Adrenal gland (tissue), 12 donors: ENCODE measurements around the gene MAP2K4. TPM values are rescaled to one million over a fixed set of nuclear protein-coding genes. Genes with fewer than 3 reads are reported as not detected.

Source experiments
- DNase-seq, 7 donors: peaks; one replicate each; pipeline ENCODE4 v3.0.0-alpha.2; 2019 to 2020
- H3K27ac ChIP-seq, 5 donors: fragments of 200-600 bp; sonication (generic) in 4 of 5; 1 replicate in 3 of 5; 2 replicates in 2 of 5; pipeline versions ENCODE4 v1.5.1 to v1.8.0; 2016 to 2020; ENCODE audit warnings: mild to moderate bottlenecking in 1 of 5
- H3K27me3 ChIP-seq: fragments of 200-600 bp; 2 replicates; pipeline ENCODE4 v1.8.0; 2021
- H3K36me3 ChIP-seq, 2 donors: fragments of 200-600 bp; replicated peaks in 1 of 2; 1 replicate in 1 of 2; 2 replicates in 1 of 2; pipeline versions ENCODE4 v1.5.1 to v1.8.0; 2018 to 2022
- H3K4me1 ChIP-seq, 2 donors: fragments of 200-600 bp; replicated peaks in 1 of 2; 1 replicate in 1 of 2; 2 replicates in 1 of 2; pipeline versions ENCODE4 v1.5.1 to v1.8.0; 2018 to 2021
- H3K4me3 ChIP-seq, 4 donors: fragments of 200-600 bp; sonication (generic) in 3 of 4; one replicate each; pipeline ENCODE4 v1.5.1; 2016 to 2018
- H3K9me3 ChIP-seq, 3 donors: fragments of 200-600 bp; sonication (generic) in 1 of 3; replicated peaks in 1 of 3; 1 replicate in 2 of 3; 2 replicates in 1 of 3; pipeline versions ENCODE4 v1.5.1 to v1.8.0; 2016 to 2021
- POLR2A ChIP-seq, 2 donors: fragments of 450-650 bp; IDR thresholded peaks; one replicate each; pipeline ENCODE4 v1.6.1; 2017; ENCODE audit warnings: antibody characterized with exemption in 2 of 2, mild to moderate bottlenecking in 2 of 2, moderate library complexity in 1 of 2
- WGBS, 4 donors: extraction: QIAGEN DNeasy Blood & Tissue Kit in 2 of 4; methylation state at CpG; one replicate each; pipeline versions ENCODE4 v1.1.5 to v1.1.7; 2013 to 2017; 5-methylcytosine and 5-hydroxymethylcytosine counted together
- intact Hi-C, 2 donors: fragments of 100-400 bp; cut with DNase I; formaldehyde crosslinking; loops; one replicate each; pipeline versions ENCODE4 v1.14.1 to v1.15.0; 2022 to 2023
- polyA plus RNA-seq, 3 donors: library from polyadenylated mRNA; stranded (reverse); fragments of 200-250 nt in 2 of 3; fragments of 350-450 nt in 1 of 3; fragmentation: Illumina TruSeq in 1 of 3; extraction: RNeasy Lipid Tissue Mini Kit (QIAGEN cat#74804) in 1 of 3; gene quantifications; one replicate each; pipeline ENCODE4 v1.2.3, GENCODE V29; 2013 to 2014
- total RNA-seq, 9 donors: library from RNA; depleted of rRNA in 4 of 9; stranded (reverse); fragments of >200 nt in 4 of 9; fragments of 120-200 nt in 1 of 9; fragmentation: NEBNext Ultra II Directional in 1 of 9; extraction: Animal tissue kit (Norgen Biotek cat#: 25700) in 1 of 9; gene quantifications; one replicate each; pipeline versions ENCODE4 v1.1.0 to v1.2.4, GENCODE V29; 2013 to 2023
- TF ChIP-seq, protein P1 (sequence below), 6 experiments: fragments of 450-650 bp in 4 of 6; fragments of 200-600 bp in 2 of 6; sonication (generic) in 1 of 6; IDR thresholded peaks; 1 replicate in 5 of 6; 2 replicates in 1 of 6; pipeline versions ENCODE4 v1.5.1 to v1.8.0; 2016 to 2021; ENCODE audit warnings: antibody characterized with exemption in 6 of 6, mild to moderate bottlenecking in 2 of 6, moderate library complexity in 1 of 6
- donor health status: healthy with polysubstance abuse.
- donor health status: Bipolar disorder and iron deficiency.
- donor health status: DM: yes; HTN: yes; CAD: no.
- donor health status: DM: no; HTN: no; CAD: no.
- donor health status: DM: no; HTN: no; CAD: no.
- donor health status: DM: yes; HTN: yes; CAD: no.

MAP2K4 gene
- total and polyA plus RNA-seq, 12 donors, result 12.5 to 55.7 (median 32.0) TPM

DNA sequence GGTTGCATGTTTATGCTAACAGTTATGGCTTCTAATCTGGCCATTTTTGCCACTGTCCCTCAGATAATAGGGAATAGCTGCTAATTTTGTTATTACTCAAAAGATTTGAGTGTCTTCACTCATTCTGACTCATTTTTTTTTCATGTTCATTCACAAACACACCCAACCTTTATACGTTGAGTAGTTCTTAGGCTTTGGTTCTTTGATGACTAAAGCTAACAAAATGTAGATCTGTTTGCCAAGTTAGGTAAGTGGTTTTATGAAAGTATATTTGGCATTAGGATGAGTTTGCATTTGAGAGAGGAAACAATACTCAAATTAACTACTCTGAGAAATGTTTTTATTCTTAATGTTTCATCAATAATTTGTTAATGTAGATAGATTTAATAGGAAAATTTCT, 3.6 kb downstream of the MAP2K4 start:
- TF ChIP-seq, protein P1, sequence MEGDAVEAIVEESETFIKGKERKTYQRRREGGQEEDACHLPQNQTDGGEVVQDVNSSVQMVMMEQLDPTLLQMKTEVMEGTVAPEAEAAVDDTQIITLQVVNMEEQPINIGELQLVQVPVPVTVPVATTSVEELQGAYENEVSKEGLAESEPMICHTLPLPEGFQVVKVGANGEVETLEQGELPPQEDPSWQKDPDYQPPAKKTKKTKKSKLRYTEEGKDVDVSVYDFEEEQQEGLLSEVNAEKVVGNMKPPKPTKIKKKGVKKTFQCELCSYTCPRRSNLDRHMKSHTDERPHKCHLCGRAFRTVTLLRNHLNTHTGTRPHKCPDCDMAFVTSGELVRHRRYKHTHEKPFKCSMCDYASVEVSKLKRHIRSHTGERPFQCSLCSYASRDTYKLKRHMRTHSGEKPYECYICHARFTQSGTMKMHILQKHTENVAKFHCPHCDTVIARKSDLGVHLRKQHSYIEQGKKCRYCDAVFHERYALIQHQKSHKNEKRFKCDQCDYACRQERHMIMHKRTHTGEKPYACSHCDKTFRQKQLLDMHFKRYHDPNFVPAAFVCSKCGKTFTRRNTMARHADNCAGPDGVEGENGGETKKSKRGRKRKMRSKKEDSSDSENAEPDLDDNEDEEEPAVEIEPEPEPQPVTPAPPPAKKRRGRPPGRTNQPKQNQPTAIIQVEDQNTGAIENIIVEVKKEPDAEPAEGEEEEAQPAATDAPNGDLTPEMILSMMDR (IDR thresholded peaks at IDR 0.05), result no peak
- TF ChIP-seq POLR2A (IDR thresholded peaks at IDR 0.05), result no peak
- intact Hi-C loops, result loop anchor here in 1 of 2 donors (10.0 kb wide), 1 partner anchor 90 kb away; no protein-coding TSS in a partner anchor
- H3K27ac ChIP-seq, result no peak overlapping the region
- H3K9me3 ChIP-seq, result no peaks in the 10 kb centered on the region
- no peaks in the 10 kb centered on the region for H3K27me3 ChIP-seq
- H3K36me3 ChIP-seq, result no peaks in the 10 kb centered on the region
- H3K4me1 ChIP-seq, result peaks cover 12 to 39% of the 10 kb centered on the region in 2 donors
- DNase-seq, result no peak
- no peak overlapping the region for H3K4me3 ChIP-seq
- 30 to 52% (median 41%) methylated on average over 1 of the region's 1 CpG for WGBS, 4 donors

- Histone ChIP-seq H3K36me3 (no peaks in the 10 kb centered on the region), H3K9me3 (no peaks in the 10 kb centered on the region), H3K27me3 (no peaks in the 10 kb centered on the region), H3K27ac (no peak overlapping the region), H3K4me1 (peaks cover 13 to 42% of the 10 kb centered on the region in 2 donors), H3K4me3 (no peak overlapping the region)
- intact Hi-C loops, result loop anchor here in 1 of 2 donors (10.0 kb wide), 1 partner anchor 87 kb away; no protein-coding TSS in a partner anchor
- no peak for DNase-seq
- 93 to 100% (median 99%) methylated on average over 1 of the region's 1 CpG for WGBS, 4 donors
- TF ChIP-seq, protein P1 (IDR thresholded peaks at IDR 0.05), result no peak
- no peak for TF ChIP-seq POLR2A (IDR thresholded peaks at IDR 0.05)
Observed at GRCh38 chr17:12027658-12028057, 7.0 kb downstream of the MAP2K4 start.

GRCh38 chr17:12028611-12029010, 7.9 kb downstream of the MAP2K4 start:
- Histone ChIP-seq H3K36me3 (no peaks in the 10 kb centered on the region), H3K27me3 (no peaks in the 10 kb centered on the region), H3K4me3 (no peak overlapping the region), H3K9me3 (no peaks in the 10 kb centered on the region), H3K27ac (no peak overlapping the region), H3K4me1 (peaks cover 12 to 34% of the 10 kb centered on the region in 2 donors)
- TF ChIP-seq, protein P1 (IDR thresholded peaks at IDR 0.05), result no peak
- no peak for TF ChIP-seq POLR2A (IDR thresholded peaks at IDR 0.05)
- no peak for DNase-seq
- 89 to 95% (median 92%) methylated on average over 2 of the region's 2 CpGs for WGBS, 4 donors
- intact Hi-C loops, result loop anchor here in 1 of 2 donors (10.0 kb wide), 1 partner anchor 86 kb away; no protein-coding TSS in a partner anchor

GRCh38 chr17:12034538-12034937, 13.9 kb downstream of the MAP2K4 start:
- no peaks in the 10 kb centered on the region for H3K9me3 ChIP-seq
- H3K27me3 ChIP-seq, result no peaks in the 10 kb centered on the region
- no peaks in the 10 kb centered on the region for H3K36me3 ChIP-seq
- 96 to 97% (median 96%) methylated on average over 4 of the region's 4 CpGs for WGBS, 4 donors
- no peak for DNase-seq
- TF ChIP-seq, protein P1 (IDR thresholded peaks at IDR 0.05), result no peak
- no peak for TF ChIP-seq POLR2A (IDR thresholded peaks at IDR 0.05)
- H3K4me3 ChIP-seq, result no peak overlapping the region
- intact Hi-C loops, result no loop called here
- no peak overlapping the region for H3K27ac ChIP-seq
- peaks cover 14 to 56% of the 10 kb centered on the region in 2 donors for H3K4me1 ChIP-seq
